ENCODE measurements around the gene WHRN.
A peak's percentile ranks its signal among the peaks of the same experiment; 100 is the strongest.

WHRN gene

GRCh38 chr9:114493521-114494184 is 11.6 kb downstream of the WHRN start:
- no peak for DNase-seq (ENCODE audit: low spot score)

DNA sequence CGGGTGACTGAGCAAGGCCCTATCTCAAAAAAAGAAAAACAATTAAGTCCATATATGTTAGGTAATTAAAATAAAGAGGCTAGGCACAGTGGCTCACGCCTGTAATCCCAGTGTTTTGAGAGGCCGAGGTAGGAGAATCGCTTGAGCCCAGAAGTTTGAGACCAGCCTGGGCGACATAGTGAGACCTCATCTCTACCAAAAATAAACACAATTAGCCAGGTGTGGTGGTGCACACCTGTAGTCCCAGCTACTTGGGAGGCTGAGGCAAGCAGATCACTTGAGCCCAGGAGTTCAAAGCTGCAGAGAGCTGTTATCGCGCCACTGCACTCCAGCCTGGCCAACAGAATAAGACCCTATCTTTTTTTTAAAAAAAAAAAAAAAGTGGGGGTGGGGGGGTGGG is 12.3 kb downstream of the WHRN start:
- DNase-seq (ENCODE audit: low spot score) = no peak

DNA sequence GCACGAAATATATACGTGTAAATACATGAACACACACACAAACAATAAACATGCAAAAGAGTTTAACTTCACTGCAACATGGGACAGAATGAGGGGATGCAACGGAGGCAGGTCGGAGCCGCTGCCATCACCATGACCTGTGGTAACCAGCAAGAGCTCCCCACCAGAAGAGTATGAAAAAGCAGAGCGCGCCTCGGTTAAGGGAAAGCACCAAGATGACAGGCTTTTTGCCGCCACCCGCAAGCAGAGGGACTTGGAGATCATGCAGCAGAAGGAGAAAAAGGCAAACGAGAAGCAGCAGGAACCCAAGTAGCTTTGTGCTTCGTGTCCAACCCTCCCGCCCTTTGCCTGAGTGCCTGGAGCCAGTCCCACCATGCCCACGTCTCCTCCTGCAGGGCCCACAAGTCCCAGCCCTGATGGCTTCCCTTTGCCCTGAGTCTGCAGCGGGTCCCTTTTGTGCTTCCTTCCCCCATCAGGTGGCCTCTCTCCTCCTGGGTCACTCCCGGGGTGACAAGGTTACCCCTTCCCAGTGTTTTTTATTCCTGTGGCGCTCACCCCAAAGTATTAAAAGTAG is 13.8 kb downstream of the WHRN start:
- no peak for DNase-seq (ENCODE audit: low spot score)

GRCh38 chr9:114489928-114490327 is 15.3 kb downstream of the WHRN start:
- no peak for DNase-seq (ENCODE audit: low spot score)

GRCh38 chr9:114488398-114489129 is 16.7 kb downstream of the WHRN start:
- DNase-seq (ENCODE audit: low spot score) = no peak

GRCh38 chr9:114487607-114488300 is 17.5 kb downstream of the WHRN start:
- DNase-seq (ENCODE audit: low spot score) = peak; percentile 60

DNA sequence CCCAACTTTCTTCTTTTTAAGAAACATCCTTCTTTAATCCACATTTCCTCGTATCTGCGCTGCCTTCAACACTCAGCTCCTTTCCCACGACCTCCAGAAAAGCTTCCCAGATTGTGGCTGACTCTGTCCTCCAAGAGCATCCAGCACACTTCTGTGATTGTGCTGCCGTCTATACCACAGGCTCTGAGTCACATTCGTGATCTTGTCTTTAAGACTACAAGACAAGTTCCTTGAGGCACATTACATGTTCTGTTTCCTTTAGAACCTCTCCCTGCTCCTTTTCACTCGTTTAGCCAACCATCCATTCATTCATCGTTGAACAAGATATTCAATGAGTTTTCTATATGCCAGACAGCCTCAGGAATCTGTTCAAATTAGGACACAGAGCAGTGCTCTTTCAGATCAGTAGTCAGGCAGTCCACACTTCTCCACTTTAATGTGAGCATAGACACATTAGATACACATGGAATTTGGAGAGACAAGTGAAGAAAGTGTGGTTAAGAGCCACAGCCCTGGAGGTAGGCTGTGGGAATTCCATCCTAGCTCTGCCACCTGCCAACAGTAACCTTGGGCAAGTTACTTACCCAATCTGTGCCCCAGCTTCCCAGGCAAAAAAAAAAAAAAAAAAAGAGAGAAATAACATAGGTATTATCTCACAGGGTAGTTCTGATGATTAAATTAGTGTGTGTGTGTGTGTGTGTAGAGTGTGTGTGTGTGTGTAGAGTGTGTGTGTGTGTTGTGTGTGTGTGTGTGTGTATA is 18.9 kb downstream of the WHRN start:
- no peak for DNase-seq (ENCODE audit: low spot score)

- no peak for DNase-seq (ENCODE audit: low spot score)
Measured at GRCh38 chr9:114484854-114485443, 20.3 kb downstream of the WHRN start.

DNA sequence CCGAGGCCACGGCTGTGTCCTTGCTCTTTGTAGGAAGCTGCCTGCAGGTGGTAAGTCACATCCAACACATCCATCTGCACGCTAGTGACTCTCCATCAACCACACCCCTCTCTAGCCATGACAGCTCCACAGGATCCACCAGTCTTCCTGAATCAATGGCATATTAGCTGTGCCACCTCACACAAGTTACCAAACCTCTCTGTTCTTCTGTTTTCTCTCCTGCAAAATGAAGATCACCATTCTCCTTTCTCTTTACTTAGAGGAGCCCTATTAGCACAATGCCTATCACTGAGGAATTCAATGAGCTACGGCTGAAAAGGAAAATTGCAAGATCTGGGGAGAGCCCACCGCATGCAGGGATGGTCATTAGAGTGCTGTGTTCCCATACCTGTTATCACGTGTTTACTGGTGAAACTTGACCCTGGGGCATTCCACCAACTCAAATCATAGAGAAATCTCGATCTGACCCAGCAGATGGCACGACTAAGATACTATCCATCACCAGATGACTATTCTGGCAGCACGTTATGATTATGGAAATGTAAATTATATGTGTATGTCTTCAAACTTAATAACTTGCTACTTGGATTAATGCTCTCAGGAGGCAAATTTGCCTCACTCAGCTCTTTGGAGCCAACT is 20.9 kb downstream of the WHRN start:
- no peak for DNase-seq (ENCODE audit: low spot score)

GRCh38 chr9:114483499-114483898 is 21.8 kb downstream of the WHRN start:
- DNase-seq (ENCODE audit: low spot score) = no peak

DNA sequence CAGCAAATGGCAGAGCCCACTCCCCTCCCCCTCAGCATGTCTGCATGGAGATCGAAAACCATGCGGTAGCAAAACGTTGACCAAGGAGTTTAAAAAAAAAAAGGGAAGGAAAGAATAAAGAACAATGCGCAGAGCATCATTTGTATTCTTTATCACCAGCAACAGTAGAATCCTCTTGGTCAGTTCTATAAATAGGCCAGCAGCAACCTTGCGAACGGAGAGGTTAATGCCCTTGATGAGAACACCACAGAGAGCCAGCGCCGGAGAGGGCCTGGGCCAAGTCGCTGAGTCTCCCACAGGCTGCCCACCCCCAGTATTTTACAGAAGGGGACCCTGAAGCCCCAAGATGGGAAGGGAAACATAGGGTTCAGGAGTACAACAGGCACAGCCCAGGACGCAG is 22.7 kb downstream of the WHRN start:
- DNase-seq (ENCODE audit: low spot score) = no peak

DNA sequence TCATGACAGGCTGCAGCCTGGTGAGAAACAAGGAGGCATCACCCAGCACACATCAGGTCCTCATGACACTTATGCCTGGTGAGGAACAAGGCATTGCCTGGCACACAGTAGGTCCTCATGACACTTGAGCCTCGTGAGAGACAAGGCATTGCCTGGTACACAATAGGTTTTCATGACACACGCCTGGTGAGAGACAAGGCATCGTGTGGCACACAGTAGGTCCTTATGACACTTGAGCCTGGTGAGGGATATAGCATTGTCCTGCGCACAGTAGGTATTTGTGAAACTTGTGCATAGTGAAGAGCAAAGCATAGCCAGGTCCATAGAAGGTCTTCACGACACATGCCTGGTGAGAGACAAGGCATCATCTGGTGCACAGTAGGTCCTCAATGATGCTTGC is 23.5 kb downstream of the WHRN start:
- no peak for DNase-seq (ENCODE audit: low spot score)

- no peak for DNase-seq (ENCODE audit: low spot score)
Measured at GRCh38 chr9:114480746-114481435, 24.4 kb downstream of the WHRN start.

DNA sequence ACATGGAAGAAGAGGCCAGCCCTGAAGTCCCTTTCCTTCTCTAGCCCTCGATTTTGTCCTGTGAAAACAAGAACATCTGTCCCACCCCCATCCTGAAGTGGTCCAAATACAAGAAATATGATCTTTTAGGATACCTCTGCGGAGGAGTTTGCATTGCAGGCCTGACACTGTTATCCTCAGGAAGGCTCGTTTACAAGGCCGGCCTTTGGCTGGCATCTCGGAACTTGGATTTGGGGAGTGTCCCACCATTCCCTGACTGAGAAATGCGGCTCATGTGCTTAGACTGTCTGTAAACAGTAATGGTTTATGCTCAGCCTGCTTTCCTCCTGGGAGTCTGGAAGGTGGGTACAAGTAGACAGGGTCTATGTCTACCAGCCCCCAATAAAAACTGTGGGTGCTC is 26.4 kb downstream of the WHRN start:
- no peak for DNase-seq (ENCODE audit: low spot score)

GRCh38 chr9:114478459-114478858 is 26.8 kb downstream of the WHRN start:
- no peak for DNase-seq (ENCODE audit: low spot score)

GRCh38 chr9:114477642-114478041 is 27.6 kb downstream of the WHRN start:
- DNase-seq (ENCODE audit: low spot score) = no peak

- DNase-seq (ENCODE audit: low spot score) = no peak
Measured at GRCh38 chr9:114476891-114477469, 28.3 kb downstream of the WHRN start.

DNA sequence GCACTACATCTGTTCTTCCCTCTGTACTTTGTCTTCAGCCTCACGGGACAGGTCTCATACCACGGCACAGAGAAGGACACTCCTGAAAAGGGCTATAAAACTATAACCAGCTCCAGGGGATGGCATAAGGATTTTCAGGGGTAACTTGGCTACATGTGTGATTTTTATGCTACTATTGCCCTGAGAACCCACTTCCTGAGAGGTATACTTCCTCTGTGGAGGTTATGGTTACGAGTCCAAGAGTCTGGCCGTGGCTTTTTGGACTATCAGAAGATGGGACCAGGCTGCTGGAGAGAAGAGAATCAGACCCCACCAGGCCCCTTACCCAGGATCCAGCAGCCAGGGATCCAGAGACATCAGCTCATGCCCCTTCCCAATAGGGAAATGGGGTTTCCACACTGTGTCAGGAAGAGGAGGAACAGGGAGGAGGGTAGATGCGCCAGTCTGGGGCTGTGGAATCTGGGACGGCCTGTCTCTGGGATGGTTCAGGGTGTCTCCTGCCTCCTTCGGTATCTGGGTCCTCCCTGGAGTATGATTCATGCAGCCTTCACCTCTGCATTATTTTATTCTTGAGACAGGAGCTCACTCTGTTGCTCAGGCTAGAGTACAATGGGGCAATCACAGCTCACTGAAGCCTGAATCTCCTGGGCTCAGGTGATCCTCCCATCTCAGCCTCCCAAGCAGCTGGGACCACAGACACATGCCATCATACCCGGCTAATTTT is 29.7 kb downstream of the WHRN start:
- no peak for DNase-seq (ENCODE audit: low spot score)

- DNase-seq (ENCODE audit: low spot score) = no peak
Measured at GRCh38 chr9:114474425-114474824, 30.8 kb downstream of the WHRN start.

All from SK-N-DZ (cell line).